ENCODE measurements around the gene MREG.

MREG gene, protein sequence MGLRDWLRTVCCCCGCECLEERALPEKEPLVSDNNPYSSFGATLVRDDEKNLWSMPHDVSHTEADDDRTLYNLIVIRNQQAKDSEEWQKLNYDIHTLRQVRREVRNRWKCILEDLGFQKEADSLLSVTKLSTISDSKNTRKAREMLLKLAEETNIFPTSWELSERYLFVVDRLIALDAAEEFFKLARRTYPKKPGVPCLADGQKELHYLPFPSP

GRCh38 chr2:216013080-216013909, at the start of gene MREG:
Gene MREG, minus strand, starts transcription at chr2:216013551. Its CDS starts 224 bp downstream, at chr2:216013327.
- DNase-seq: peak; percentile 85

GRCh38 chr2:216059233-216059834, 46.0 kb upstream of the MREG start:
- no peak for DNase-seq

DNA sequence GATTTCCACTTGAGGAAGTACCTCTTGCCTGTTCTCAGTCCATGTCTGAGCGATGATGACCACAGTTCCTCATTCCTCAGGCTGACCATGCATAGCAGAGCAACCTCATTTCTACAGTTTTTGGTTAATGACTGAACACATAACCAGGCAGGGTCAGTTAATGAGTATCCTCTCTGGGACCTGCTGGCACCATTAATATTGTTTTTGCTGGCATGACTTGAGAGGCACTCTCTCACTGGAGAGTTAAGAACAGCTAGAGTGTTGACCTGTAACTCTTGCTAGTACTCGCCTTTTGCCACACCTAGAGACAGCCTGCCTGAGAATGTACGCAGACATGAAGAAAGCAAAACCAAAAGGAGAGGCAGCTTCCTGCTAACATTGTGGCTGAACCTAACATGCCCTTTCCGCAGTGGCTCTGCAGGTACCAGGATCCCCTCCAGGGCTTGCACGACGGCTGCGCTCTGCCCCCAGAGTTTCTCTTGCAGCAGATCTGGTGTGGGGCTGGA, 44.4 kb upstream of the MREG start:
- peak; percentile 47 for DNase-seq

GRCh38 chr2:216056739-216057138, 43.4 kb upstream of the MREG start:
- DNase-seq: no peak

DNA sequence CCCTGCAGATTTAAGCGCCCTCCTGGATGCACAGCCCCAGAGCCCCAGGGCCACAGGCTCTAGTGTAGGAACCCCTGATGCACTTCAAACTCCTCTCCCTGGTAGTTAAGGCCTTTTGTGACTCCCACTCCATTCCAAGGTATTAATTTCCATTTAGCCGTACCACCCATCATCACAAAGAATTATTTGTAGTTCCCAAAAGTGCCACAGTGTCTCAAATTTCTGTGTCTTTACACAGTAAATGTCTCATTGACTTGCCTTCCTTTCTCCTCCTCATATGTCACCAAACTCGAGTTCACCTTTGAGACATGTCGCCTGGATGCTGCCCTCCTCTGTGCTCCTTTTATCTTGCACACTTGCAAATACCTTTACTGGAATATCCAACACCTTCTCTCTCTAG, 42.3 kb upstream of the MREG start:
- DNase-seq: no peak

DNA sequence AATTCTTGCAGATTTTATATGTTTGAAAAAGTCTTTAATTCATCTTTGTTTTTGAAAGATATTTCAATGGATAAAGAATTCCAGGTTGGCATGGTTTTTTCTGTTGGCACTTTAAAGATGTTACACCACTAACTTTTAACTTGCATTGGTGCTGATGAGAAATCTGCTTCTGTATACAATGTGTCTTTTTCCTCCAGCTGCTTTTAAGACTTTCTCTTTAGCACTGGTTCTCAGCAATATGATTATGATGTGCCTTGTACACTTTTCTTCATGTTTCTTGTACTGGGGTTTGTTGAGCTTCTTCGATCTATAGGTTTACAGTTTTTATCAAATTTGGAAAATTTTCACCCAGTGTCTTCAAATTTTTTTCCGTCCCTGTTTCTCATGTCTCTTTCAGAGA, 39.1 kb upstream of the MREG start:
- no peak for DNase-seq

- DNase-seq: no peak
These were observed 38.0 kb upstream of the MREG start for GRCh38 chr2:216051350-216051749.

- DNase-seq: no peak
These were observed 36.1 kb upstream of the MREG start for GRCh38 chr2:216049452-216049851.

- no peak for DNase-seq
These were observed 34.0 kb upstream of the MREG start for GRCh38 chr2:216047397-216047796.

- DNase-seq: no peak
These were observed 31.6 kb upstream of the MREG start for GRCh38 chr2:216044883-216045486.

GRCh38 chr2:216043949-216044348, 30.6 kb upstream of the MREG start:
- DNase-seq: no peak

DNA sequence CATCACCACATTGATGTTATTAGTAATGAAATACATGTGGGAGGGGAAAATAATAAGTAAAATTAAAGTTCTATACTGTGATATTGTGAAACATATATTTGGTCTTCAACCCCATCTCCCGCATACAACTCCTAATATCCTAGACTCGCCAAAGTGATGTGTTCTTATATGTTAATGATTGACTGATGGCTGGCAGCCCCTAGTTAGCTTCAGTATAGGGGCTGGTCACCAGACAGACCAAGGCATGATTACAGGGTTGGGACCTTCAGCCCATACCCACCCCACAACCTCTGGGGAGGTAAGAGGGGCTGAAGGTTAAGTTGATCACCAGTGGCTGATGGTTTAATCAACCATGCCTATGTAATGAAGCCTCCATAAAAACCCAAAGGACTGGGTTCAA, 28.1 kb upstream of the MREG start:
- DNase-seq: no peak

DNA sequence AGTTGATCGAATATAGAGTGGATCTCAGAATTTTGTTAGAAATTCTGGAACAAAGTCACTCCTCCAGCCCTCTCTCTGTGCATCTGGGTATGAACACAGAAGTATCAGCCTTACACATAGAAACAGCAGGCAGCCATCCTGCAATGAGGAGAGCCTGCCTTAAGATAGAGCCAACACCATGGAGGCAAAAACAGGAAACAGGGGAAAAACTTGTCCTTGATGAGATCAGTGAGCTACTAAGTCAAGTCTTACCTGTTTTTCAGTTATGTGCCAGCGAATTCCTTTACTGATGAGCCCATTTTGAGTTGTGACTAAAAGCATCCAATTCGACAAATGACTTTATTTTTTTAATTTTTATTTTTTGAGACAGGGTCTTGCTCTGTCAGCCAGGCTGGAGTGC, 26.6 kb upstream of the MREG start:
- DNase-seq: no peak

- DNase-seq: peak; percentile 79
These were observed 20.7 kb upstream of the MREG start for GRCh38 chr2:216034065-216034464.

- DNase-seq: no peak
These were observed 20.1 kb upstream of the MREG start for GRCh38 chr2:216033403-216033802.

GRCh38 chr2:216031960-216032689, 18.8 kb upstream of the MREG start:
- no peak for DNase-seq

- no peak for DNase-seq
These were observed 16.9 kb upstream of the MREG start for GRCh38 chr2:216030216-216030615.

- no peak for DNase-seq
These were observed 16.2 kb upstream of the MREG start for GRCh38 chr2:216029416-216030129.

DNA sequence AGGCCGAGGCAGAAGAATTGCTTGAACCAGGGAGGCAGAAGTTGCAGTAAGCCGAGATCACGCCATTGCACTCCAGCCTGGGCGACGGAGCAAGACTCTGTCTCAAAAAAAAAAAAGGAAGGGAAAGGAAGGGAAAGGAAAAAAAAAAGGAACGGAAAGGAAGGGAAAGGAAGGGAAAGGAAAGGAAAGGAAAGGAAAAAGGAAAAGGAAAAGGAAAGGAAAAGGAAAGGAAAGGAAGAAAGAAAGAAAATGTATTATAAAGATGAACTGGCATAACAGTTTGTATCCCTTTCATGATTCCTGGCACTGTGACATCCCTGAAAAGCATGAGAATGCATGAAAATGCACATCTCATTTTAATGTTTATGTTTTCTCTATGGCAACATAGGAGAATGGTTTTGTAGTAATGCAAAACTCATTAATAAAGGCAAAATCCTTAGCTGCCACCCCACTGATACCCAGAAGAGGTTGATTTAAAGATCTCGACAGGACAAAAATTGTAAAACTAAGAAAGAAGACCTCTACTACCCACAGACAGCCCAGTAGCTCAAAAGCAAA, 11.5 kb upstream of the MREG start:
- DNase-seq: no peak

- DNase-seq: peak; percentile 54
These were observed 9.8 kb upstream of the MREG start for GRCh38 chr2:216023055-216023648.
